Vagina (tissue), 2 donors: ENCODE data around the gene RNU7-1.

Experiments used
- POLR2A ChIP-seq, 2 donors: fragments of 450-650 bp; IDR thresholded peaks; one replicate each; pipeline ENCODE4 v1.6.1; 2017; ENCODE audit warnings: antibody characterized with exemption in 2 of 2, mild to moderate bottlenecking in 2 of 2, moderate library complexity in 2 of 2
- POLR2AphosphoS5 ChIP-seq, 2 donors: sonication (generic); formaldehyde crosslinking; IDR thresholded peaks; one replicate each; pipeline ENCODE4 v1.9.0; 2017; ENCODE audit warnings: antibody characterized with exemption in 2 of 2, mild to moderate bottlenecking in 2 of 2, low read depth in 1 of 2; ENCODE audit not compliant: insufficient read depth in 1 of 2
- TF ChIP-seq, protein P1 (sequence below), 3 experiments: fragments of 450-650 bp in 2 of 3; fragments of 200-600 bp in 1 of 3; sonication (generic) in 1 of 3; IDR thresholded peaks; one replicate each; pipeline ENCODE4 v1.5.1; 2017 to 2019; ENCODE audit warnings: antibody characterized with exemption in 3 of 3, mild to moderate bottlenecking in 2 of 3, moderate library complexity in 2 of 3

DNA sequence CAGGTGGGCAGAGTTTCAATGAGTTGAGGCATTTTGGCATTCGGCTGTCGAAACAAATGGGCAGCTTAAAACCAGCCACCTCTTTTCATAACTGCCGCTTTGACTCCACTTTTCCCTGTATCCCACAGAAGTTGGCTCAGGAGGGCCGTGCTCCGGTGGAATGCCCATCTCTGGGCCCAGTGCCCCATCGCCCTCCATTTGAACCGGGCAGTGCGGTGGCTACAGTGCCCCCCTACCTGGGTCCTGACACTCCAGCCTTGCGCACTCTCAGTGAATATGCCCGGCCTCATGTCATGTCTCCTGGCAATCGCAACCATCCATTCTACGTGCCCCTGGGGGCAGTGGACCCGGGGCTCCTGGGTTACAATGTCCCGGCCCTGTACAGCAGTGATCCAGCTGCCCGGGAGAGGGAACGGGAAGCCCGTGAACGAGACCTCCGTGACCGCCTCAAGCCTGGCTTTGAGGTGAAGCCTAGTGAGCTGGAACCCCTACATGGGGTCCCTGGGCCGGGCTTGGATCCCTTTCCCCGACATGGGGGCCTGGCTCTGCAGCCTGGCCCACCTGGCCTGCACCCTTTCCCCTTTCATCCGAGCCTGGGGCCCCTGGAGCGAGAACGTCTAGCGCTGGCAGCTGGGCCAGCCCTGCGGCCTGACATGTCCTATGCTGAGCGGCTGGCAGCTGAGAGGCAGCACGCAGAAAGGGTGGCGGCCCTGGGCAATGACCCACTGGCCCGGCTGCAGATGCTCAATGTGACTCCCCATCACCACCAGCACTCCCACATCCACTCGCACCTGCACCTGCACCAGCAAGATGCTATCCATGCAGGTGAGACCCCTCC lies 5.0 kb upstream of the RNU7-1 start:
- TF ChIP-seq, protein P1, sequence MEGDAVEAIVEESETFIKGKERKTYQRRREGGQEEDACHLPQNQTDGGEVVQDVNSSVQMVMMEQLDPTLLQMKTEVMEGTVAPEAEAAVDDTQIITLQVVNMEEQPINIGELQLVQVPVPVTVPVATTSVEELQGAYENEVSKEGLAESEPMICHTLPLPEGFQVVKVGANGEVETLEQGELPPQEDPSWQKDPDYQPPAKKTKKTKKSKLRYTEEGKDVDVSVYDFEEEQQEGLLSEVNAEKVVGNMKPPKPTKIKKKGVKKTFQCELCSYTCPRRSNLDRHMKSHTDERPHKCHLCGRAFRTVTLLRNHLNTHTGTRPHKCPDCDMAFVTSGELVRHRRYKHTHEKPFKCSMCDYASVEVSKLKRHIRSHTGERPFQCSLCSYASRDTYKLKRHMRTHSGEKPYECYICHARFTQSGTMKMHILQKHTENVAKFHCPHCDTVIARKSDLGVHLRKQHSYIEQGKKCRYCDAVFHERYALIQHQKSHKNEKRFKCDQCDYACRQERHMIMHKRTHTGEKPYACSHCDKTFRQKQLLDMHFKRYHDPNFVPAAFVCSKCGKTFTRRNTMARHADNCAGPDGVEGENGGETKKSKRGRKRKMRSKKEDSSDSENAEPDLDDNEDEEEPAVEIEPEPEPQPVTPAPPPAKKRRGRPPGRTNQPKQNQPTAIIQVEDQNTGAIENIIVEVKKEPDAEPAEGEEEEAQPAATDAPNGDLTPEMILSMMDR (IDR thresholded peaks at IDR 0.05), result peak in 1 of 3 experiments; percentile 4
- TF ChIP-seq POLR2A (IDR thresholded peaks at IDR 0.05), result no peak
- TF ChIP-seq POLR2AphosphoS5 (IDR thresholded peaks at IDR 0.05; ENCODE audit: insufficient read depth in 1 of 2, low read depth in 1 of 2), result no peak
